IMR-90 (cell line): ENCODE results near the gene CDH26.

Experiments used
- BHLHE40 ChIP-seq: fragments of 150-350 bp; IDR thresholded peaks from 2 replicates; pipeline ENCODE4 v1.6.1; 2016; ENCODE audit warnings: mild to moderate bottlenecking, low read depth, low read length
- CEBPB ChIP-seq: IDR thresholded peaks from 2 replicates; pipeline ENCODE4 v1.6.1; 2012; ENCODE audit warnings: low read depth, low read length, improper control_type of control experiment
- CHD1 ChIP-seq: IDR thresholded peaks from 2 replicates; pipeline ENCODE4 v1.6.1; 2012; ENCODE audit warnings: low read depth, low read length, improper control_type of control experiment
- FOS ChIP-seq: fragments of 150-350 bp; IDR thresholded peaks from 2 replicates; pipeline ENCODE4 v1.6.1; 2016; ENCODE audit warnings: low read depth, low read length
- MXI1 ChIP-seq: IDR thresholded peaks from 2 replicates; pipeline ENCODE4 v1.6.1; 2012; ENCODE audit warnings: low read depth, mild to moderate bottlenecking, low read length, moderate library complexity, borderline replicate concordance
- POLR2A ChIP-seq: IDR thresholded peaks from 2 replicates; pipeline ENCODE4 v1.6.1; 2012; ENCODE audit warnings: mild to moderate bottlenecking, low read depth, low read length
- RAD21 ChIP-seq: IDR thresholded peaks from 2 replicates; pipeline ENCODE4 v1.6.1; 2012; ENCODE audit warnings: low read length, improper control_type of control experiment
- RCOR1 ChIP-seq: IDR thresholded peaks from 2 replicates; pipeline ENCODE4 v1.6.1; 2012; ENCODE audit warnings: mild to moderate bottlenecking, low read length, improper control_type of control experiment; ENCODE audit not compliant: insufficient replicate concordance
- RFX5 ChIP-seq: IDR thresholded peaks from 2 replicates; pipeline ENCODE4 v1.8.0; 2012; ENCODE audit warnings: low read depth, mild to moderate bottlenecking, low read length, moderate library complexity
- SMC3 ChIP-seq: fragments of 150-350 bp; IDR thresholded peaks from 2 replicates; pipeline ENCODE4 v1.6.1; 2016; ENCODE audit warnings: low read depth, mild to moderate bottlenecking, antibody characterized with exemption, low read length, moderate library complexity
- TF ChIP-seq, protein P1 (sequence below): fragments of 150-350 bp; IDR thresholded peaks from 2 replicates; pipeline ENCODE4 v1.6.1; 2017; ENCODE audit warnings: mild to moderate bottlenecking, antibody characterized with exemption, low read length, low read depth
- TF ChIP-seq, protein P2 (sequence below): conservative IDR thresholded peaks from 2 replicates; pipeline ENCODE4 v1.5.1; 2012; ENCODE audit warnings: mild to moderate bottlenecking, low read depth, low read length, improper control_type of control experiment
- TF ChIP-seq, protein P3 (sequence below): fragments of 150-350 bp; IDR thresholded peaks from 2 replicates; pipeline ENCODE4 v1.6.1; 2016; ENCODE audit warnings: low read depth, mild to moderate bottlenecking, low read length, moderate library complexity, borderline replicate concordance

DNA sequence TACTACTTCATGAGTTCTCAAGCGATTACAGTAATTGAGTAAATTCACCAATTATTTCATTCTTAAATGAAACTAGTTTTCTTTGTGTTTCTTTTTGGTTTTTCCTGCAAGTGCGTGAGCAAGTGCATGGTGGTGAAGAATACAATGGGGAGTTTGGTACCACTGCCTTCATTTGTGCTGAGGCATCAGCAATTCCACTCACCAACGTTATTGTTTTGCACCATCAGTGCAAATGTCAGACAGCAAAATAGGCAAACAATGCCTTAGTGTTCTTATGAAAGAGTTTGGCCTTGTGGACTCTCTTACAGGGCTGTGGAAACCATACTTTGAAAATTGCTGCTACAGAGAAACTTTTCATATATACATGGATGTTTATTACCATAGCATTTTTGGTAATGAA is 8.2 kb downstream of the CDH26 start:
- TF ChIP-seq POLR2A: no peak
- TF ChIP-seq, protein P1, sequence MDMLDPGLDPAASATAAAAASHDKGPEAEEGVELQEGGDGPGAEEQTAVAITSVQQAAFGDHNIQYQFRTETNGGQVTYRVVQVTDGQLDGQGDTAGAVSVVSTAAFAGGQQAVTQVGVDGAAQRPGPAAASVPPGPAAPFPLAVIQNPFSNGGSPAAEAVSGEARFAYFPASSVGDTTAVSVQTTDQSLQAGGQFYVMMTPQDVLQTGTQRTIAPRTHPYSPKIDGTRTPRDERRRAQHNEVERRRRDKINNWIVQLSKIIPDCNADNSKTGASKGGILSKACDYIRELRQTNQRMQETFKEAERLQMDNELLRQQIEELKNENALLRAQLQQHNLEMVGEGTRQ: no peak
- TF ChIP-seq, protein P2, sequence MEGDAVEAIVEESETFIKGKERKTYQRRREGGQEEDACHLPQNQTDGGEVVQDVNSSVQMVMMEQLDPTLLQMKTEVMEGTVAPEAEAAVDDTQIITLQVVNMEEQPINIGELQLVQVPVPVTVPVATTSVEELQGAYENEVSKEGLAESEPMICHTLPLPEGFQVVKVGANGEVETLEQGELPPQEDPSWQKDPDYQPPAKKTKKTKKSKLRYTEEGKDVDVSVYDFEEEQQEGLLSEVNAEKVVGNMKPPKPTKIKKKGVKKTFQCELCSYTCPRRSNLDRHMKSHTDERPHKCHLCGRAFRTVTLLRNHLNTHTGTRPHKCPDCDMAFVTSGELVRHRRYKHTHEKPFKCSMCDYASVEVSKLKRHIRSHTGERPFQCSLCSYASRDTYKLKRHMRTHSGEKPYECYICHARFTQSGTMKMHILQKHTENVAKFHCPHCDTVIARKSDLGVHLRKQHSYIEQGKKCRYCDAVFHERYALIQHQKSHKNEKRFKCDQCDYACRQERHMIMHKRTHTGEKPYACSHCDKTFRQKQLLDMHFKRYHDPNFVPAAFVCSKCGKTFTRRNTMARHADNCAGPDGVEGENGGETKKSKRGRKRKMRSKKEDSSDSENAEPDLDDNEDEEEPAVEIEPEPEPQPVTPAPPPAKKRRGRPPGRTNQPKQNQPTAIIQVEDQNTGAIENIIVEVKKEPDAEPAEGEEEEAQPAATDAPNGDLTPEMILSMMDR: no peak
- no peak for TF ChIP-seq RAD21
- TF ChIP-seq FOS: no peak
- no peak for TF ChIP-seq BHLHE40
- no peak for TF ChIP-seq RCOR1
- TF ChIP-seq SMC3: no peak
- no peak for TF ChIP-seq MXI1
- TF ChIP-seq, protein P3, sequence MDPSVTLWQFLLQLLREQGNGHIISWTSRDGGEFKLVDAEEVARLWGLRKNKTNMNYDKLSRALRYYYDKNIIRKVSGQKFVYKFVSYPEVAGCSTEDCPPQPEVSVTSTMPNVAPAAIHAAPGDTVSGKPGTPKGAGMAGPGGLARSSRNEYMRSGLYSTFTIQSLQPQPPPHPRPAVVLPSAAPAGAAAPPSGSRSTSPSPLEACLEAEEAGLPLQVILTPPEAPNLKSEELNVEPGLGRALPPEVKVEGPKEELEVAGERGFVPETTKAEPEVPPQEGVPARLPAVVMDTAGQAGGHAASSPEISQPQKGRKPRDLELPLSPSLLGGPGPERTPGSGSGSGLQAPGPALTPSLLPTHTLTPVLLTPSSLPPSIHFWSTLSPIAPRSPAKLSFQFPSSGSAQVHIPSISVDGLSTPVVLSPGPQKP: no peak
- TF ChIP-seq CEBPB: no peak
- no peak for TF ChIP-seq CHD1
- TF ChIP-seq RFX5: no peak
